H1 (cell line): ENCODE data around the gene INAFM2. TPM values are rescaled to one million over a fixed set of nuclear protein-coding genes. Genes with fewer than 3 reads are reported as not detected.

ENCODE experiments used
- CTCF ChIA-PET: fragments of 300-600 bp; sonication (Branson Sonifier 250); formaldehyde crosslinking; loops from one replicate; lab custom pipeline; 2021; ENCODE audit not compliant: partially characterized antibody; lab: Charles Lee
- POLR2A ChIA-PET: fragments of 300-600 bp; sonication (Branson Sonifier 250); formaldehyde crosslinking; loops from one replicate; lab custom pipeline; 2021; ENCODE audit warnings: inconsistent platforms; ENCODE audit not compliant: partially characterized antibody; lab: Charles Lee
- DNase-seq, 2 experiments: peaks; one replicate each; pipeline versions ENCODE4 v3.0.0 to v3.0.0-alpha.2; 2010 to 2022; ENCODE audit warnings: low spot score in 2 of 2, low read depth in 1 of 2, mixed read lengths in 1 of 2
- FAIRE-seq: peaks from 2 replicates; lab custom pipeline; 2011; peaks lifted over from hg19 to GRCh38; lab: Jason Lieb, UNC
- H2AFZ ChIP-seq: 2 replicates; pipeline ENCODE4 v1.8.1; 2012; ENCODE audit warnings: low read length, inconsistent platforms
- H2AK5ac ChIP-seq: 2 replicates; pipeline ENCODE4 v1.6.1; 2013; ENCODE audit warnings: low read depth, low read length
- H2BK120ac ChIP-seq: replicated peaks from 2 replicates; pipeline ENCODE3; 2013; ENCODE audit warnings: low read depth, low read length, inconsistent platforms
- H2BK12ac ChIP-seq: 2 replicates; pipeline ENCODE4 v1.6.1; 2013; ENCODE audit warnings: low read depth, low read length
- H2BK15ac ChIP-seq: 2 replicates; pipeline ENCODE4 v1.6.1; 2013; ENCODE audit warnings: low read length
- H2BK20ac ChIP-seq: 2 replicates; pipeline ENCODE4 v1.6.1; 2013; ENCODE audit warnings: low read length
- H2BK5ac ChIP-seq: 2 replicates; pipeline ENCODE4 v1.6.1; 2013; ENCODE audit warnings: low read depth, low read length
- H3K14ac ChIP-seq: 2 replicates; pipeline ENCODE4 v1.6.1; 2013; ENCODE audit warnings: inconsistent platforms; ENCODE audit not compliant: insufficient read length
- H3K18ac ChIP-seq: 2 replicates; pipeline ENCODE4 v1.6.1; 2013; ENCODE audit warnings: low read length; ENCODE audit errors: extremely low read depth
- H3K23ac ChIP-seq: 2 replicates; pipeline ENCODE4 v1.6.1; 2013; ENCODE audit warnings: inconsistent platforms; ENCODE audit not compliant: insufficient read length
- H3K23me2 ChIP-seq: 2 replicates; pipeline ENCODE4 v1.6.1; 2013; ENCODE audit warnings: low read depth, low read length
- H3K27ac ChIP-seq: 2 replicates; pipeline ENCODE4 v1.6.1; 2011; ENCODE audit warnings: low read depth, low read length, inconsistent platforms
- H3K27me3 ChIP-seq, 4 experiments: replicated peaks in 1 of 4; 1 replicate in 1 of 4; 2 replicates in 3 of 4; pipeline versions ENCODE4 v1.6.1 to v1.8.1; 2011 to 2013; ENCODE audit warnings: low read length in 3 of 4, mild to moderate bottlenecking in 3 of 4, inconsistent platforms in 2 of 4, mixed read lengths in 2 of 4, moderate library complexity in 1 of 4; ENCODE audit not compliant: control insufficient read depth in 3 of 4, insufficient read depth in 3 of 4; ENCODE audit errors: extremely low read depth in 1 of 4
- H3K36me3 ChIP-seq, 4 experiments: 2 replicates each; pipeline versions ENCODE4 v1.6.1 to v1.8.1; 2011 to 2013; ENCODE audit warnings: mild to moderate bottlenecking in 4 of 4, low read length in 3 of 4, moderate library complexity in 2 of 4, control low read depth in 1 of 4, inconsistent platforms in 1 of 4; ENCODE audit not compliant: insufficient read depth in 4 of 4, control insufficient read depth in 2 of 4
- H3K4ac ChIP-seq: replicated peaks from 2 replicates; pipeline ENCODE3; 2013; ENCODE audit warnings: low read length, low read depth, mixed read lengths, inconsistent platforms; ENCODE audit not compliant: insufficient read length
- H3K4me1 ChIP-seq, 4 experiments: replicated peaks in 1 of 4; 1 replicate in 1 of 4; 2 replicates in 3 of 4; pipeline versions ENCODE4 v1.6.1 to v1.8.1; 2011 to 2013; ENCODE audit warnings: low read length in 3 of 4, inconsistent platforms in 2 of 4, mixed read lengths in 1 of 4; ENCODE audit not compliant: insufficient read depth in 4 of 4, control insufficient read depth in 3 of 4
- H3K4me2 ChIP-seq, 2 experiments: 2 replicates each; pipeline versions ENCODE4 v1.6.1 to v1.8.1; 2011 to 2013; ENCODE audit warnings: low read depth in 2 of 2, low read length in 2 of 2, control low read depth in 1 of 2, inconsistent platforms in 1 of 2, mild to moderate bottlenecking in 1 of 2; ENCODE audit not compliant: insufficient read depth in 1 of 2
- H3K4me3 ChIP-seq, 4 experiments: fragments of 200-600, 300-600 bp in 1 of 4; sonication (generic), shearing (Covaris generic), sonication (Bioruptor Twin) in 1 of 4; 2 replicates each; pipeline versions ENCODE4 v1.5.1 to v1.8.1; 2011 to 2016; ENCODE audit warnings: low read length in 4 of 4, low read depth in 3 of 4, control low read depth in 2 of 4, inconsistent platforms in 2 of 4, mild to moderate bottlenecking in 2 of 4, mixed read lengths in 1 of 4, moderate library complexity in 1 of 4; ENCODE audit not compliant: insufficient read depth in 2 of 4; ENCODE audit errors: extremely low read depth in 1 of 4
- H3K56ac ChIP-seq: replicated peaks from 2 replicates; pipeline ENCODE3; 2013; ENCODE audit warnings: low read depth, mild to moderate bottlenecking, mixed read lengths, low read length, inconsistent platforms; ENCODE audit not compliant: insufficient read length
- H3K79me1 ChIP-seq: 2 replicates; pipeline ENCODE4 v1.6.1; 2013; ENCODE audit warnings: low read depth, low read length, control low read depth
- H3K79me2 ChIP-seq, 2 experiments: 2 replicates each; pipeline versions ENCODE4 v1.6.1 to v1.8.1; 2012 to 2013; ENCODE audit warnings: low read length in 2 of 2, mild to moderate bottlenecking in 2 of 2, inconsistent platforms in 1 of 2; ENCODE audit not compliant: insufficient read depth in 2 of 2, control insufficient read depth in 1 of 2
- H3K9ac ChIP-seq, 4 experiments: replicated peaks in 1 of 4; 1 replicate in 1 of 4; 2 replicates in 3 of 4; pipeline versions ENCODE4 v1.6.1 to v1.8.1; 2011 to 2013; ENCODE audit warnings: low read depth in 3 of 4, low read length in 3 of 4, control low read depth in 2 of 4, mild to moderate bottlenecking in 2 of 4, moderate library complexity in 2 of 4, inconsistent platforms in 1 of 4; ENCODE audit errors: extremely low read depth in 1 of 4
- H3K9me3 ChIP-seq, 2 experiments: 2 replicates each; pipeline versions ENCODE4 v1.6.1 to v1.8.1; 2012 to 2013; ENCODE audit warnings: mild to moderate bottlenecking in 2 of 2, moderate library complexity in 2 of 2, control low read depth in 1 of 2, inconsistent platforms in 1 of 2, low read depth in 1 of 2, low read length in 1 of 2, mixed read lengths in 1 of 2; ENCODE audit not compliant: insufficient read depth in 2 of 2
- H4K20me1 ChIP-seq, 2 experiments: replicated peaks in 1 of 2; 2 replicates each; pipeline versions ENCODE3 to v1.8.1; 2011 to 2013; ENCODE audit warnings: inconsistent platforms in 2 of 2, low read length in 2 of 2, mild to moderate bottlenecking in 1 of 2; ENCODE audit not compliant: insufficient read depth in 2 of 2, control insufficient read depth in 1 of 2
- H4K5ac ChIP-seq: 2 replicates; pipeline ENCODE4 v1.6.1; 2013; ENCODE audit warnings: low read length, low read depth, mixed read lengths, inconsistent platforms; ENCODE audit not compliant: insufficient read length
- H4K8ac ChIP-seq: 2 replicates; pipeline ENCODE4 v1.8.0; 2013; ENCODE audit warnings: mild to moderate bottlenecking, moderate library complexity, low read length, inconsistent platforms; ENCODE audit not compliant: insufficient read depth; ENCODE audit errors: extremely low read depth
- H4K91ac ChIP-seq: replicated peaks from 2 replicates; pipeline ENCODE3; 2013; ENCODE audit warnings: low read length, mixed read lengths, inconsistent platforms; ENCODE audit not compliant: insufficient read length
- CHD2 ChIP-seq: IDR thresholded peaks from 2 replicates; pipeline ENCODE4 v1.6.1; 2012; ENCODE audit warnings: low read length, improper control_type of control experiment
- JUN ChIP-seq: IDR thresholded peaks from 2 replicates; pipeline ENCODE4 v1.6.1; 2011; ENCODE audit warnings: low read depth, mild to moderate bottlenecking, improper control_type of control experiment, low read length
- POLR2AphosphoS5 ChIP-seq: IDR thresholded peaks from 2 replicates; pipeline ENCODE4 v1.6.1; 2011; ENCODE audit warnings: low read depth, low read length
- SIN3A ChIP-seq, 2 experiments: IDR thresholded peaks in 1 of 2; conservative IDR thresholded peaks in 1 of 2; 2 replicates each; pipeline ENCODE4 v1.6.1; 2011 to 2012; ENCODE audit warnings: low read length in 2 of 2, improper control_type of control experiment in 1 of 2, low read depth in 1 of 2, mild to moderate bottlenecking in 1 of 2
- SP4 ChIP-seq: IDR thresholded peaks from 2 replicates; pipeline ENCODE4 v1.6.1; 2012; ENCODE audit warnings: low read length, inconsistent platforms
- SRF ChIP-seq: IDR thresholded peaks from 2 replicates; pipeline ENCODE4 v1.6.1; 2011; ENCODE audit warnings: mild to moderate bottlenecking, low read depth, low read length, moderate library complexity
- YY1 ChIP-seq: IDR thresholded peaks from 2 replicates; pipeline ENCODE4 v1.6.1; 2011; ENCODE audit warnings: low read depth, mild to moderate bottlenecking, low read length
- WGBS, 2 experiments: shearing (Covaris generic) in 1 of 2; methylation state at CpG; one replicate each; pipeline versions ENCODE4 v1.1.6 to v1.1.7; 2013 to 2015; ENCODE audit warnings: low lambda C conversion rate in 2 of 2, mixed read lengths in 2 of 2, inconsistent platforms in 1 of 2, low coverage in 1 of 2, missing lambda C conversion rate in 1 of 2; ENCODE audit not compliant: insufficient replicate concordance in 2 of 2, insufficient coverage in 1 of 2, insufficient read length in 1 of 2; ENCODE audit errors: extremely low coverage in 1 of 2, missing lambda C conversion rate in 1 of 2; 5-methylcytosine and 5-hydroxymethylcytosine counted together
- polyA plus RNA-seq, 7 experiments: library from polyadenylated mRNA; depleted of rRNA in 3 of 7; stranded (reverse) in 5 of 7; unstranded in 2 of 7; fragments of >200 nt in 5 of 7; fragments of 200-250 nt in 2 of 7; gene quantifications; 1 replicate in 5 of 7; 2 replicates in 1 of 7; 4 replicates in 1 of 7; pipeline versions ENCODE4 v1.2.1 to v1.2.3, GENCODE V29; 2011 to 2013; ENCODE audit warnings: missing spikeins in 2 of 7, mixed read lengths in 2 of 7
- total RNA-seq: library from RNA; stranded (reverse); fragmentation: NEBNext Ultra II Directional; extraction: Animal tissue kit (Norgen Biotek cat#: 25700); gene quantifications from 2 replicates; pipeline ENCODE4 v1.2.1, GENCODE V29; 2021
- TF ChIP-seq, protein P1 (sequence below): IDR thresholded peaks from 2 replicates; pipeline ENCODE4 v1.6.1; 2012; ENCODE audit warnings: low read length, inconsistent platforms

The INAFM2 gene
- total and polyA plus RNA-seq, 2 of the 8 experiments (the other 6 are each of a cell fraction or from before 2014, with no cell fraction given): 15.3 to 35.1 TPM

DNA sequence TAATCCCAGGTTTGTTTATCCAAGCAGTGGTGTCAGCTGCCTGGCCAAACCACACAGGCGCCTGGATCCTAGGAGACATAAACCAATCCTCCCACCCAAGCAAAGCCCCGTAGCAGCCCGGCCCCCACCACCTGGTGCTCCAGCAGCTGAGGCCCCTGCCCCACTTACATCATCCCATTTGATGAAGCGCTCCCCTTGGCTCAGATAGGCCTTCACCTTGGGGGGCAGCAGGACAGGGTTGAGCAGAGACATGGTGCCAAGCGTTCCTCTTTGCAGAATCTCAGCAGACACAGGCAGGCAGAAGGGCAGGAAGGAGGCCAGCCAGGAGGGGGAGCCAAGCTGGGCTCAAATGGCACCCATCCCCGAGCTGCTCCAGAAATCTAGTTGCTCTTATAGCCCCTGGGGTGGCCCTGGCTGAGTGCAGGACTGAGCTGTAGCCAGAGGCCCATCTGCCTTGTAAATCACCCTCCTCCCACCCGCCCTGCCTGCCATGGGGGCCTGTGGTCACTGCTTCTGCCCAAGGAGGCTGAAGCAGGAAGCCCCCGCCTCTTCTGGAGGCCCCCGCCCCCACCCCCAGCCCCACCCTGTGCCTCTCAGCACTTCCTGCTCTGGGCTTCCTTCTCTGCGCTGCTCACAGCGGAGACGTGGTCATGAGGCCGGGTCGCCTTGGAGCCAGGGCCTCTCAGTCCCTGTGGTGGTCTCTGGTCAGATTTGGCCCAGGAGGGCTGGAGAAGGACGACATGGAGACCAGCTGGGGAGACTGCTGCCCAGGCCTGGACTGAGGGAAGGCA is 15.9 kb upstream of the INAFM2 start, which contains the start of gene PLCB2:
Gene PLCB2 (minus strand): TSS at position 515 of the 791 bp plus-strand sequence. CDS start 263 bp downstream, at position 252.
- 0 out of 8 replicates have a peak within 1 kb of the TSS, but pooled peaks of 1 of the 4 experiments have one; percentile 19 for H3K4me3 ChIP-seq
- H2AFZ ChIP-seq: 0 out of 2 replicates have a peak within 1 kb of the TSS, but pooled peaks have one; percentile 64
- ChIA-PET POLR2A (interaction anchor here (0.5 to 6.0 kb wide), 12 partner anchors 17 to 591 kb away, joined by 3 to 29 read pairs (median 4); partner anchors contain the start of gene ANKRD63), CTCF (interaction anchor here (0.7 to 23.9 kb wide), 19 partner anchors 9 to 264 kb away, joined by 3 to 584 read pairs (median 5); partner anchors contain the start of genes ANKRD63, CCDC9B, INAFM2 and PAK6)
- no peaks in the 10 kb centered on the region for H3K79me1 ChIP-seq
- H3K79me2 ChIP-seq: no peaks in the 10 kb centered on the region
- peak within 1 kb of the TSS; percentile 7 to 15; a peak in 1 of 4 replicates for H3K4me2 ChIP-seq
- no peaks in the 10 kb centered on the region for H3K36me3 ChIP-seq
- no peak within 1 kb of the TSS for H3K14ac ChIP-seq
- peak within 1 kb of the TSS; percentile 75; the same call in 1 of the 2 replicates for H2BK20ac ChIP-seq
- H4K5ac ChIP-seq: no peak within 1 kb of the TSS
- H2BK12ac ChIP-seq: peak within 1 kb of the TSS; percentile 95; the same call in 1 of the 2 replicates
- no peaks in the 10 kb centered on the region; the same call in 1 of the 2 replicates for H3K23me2 ChIP-seq
- peaks cover 0 to 29% (median 21%) of the 10 kb centered on the region in 4 experiments; a peak in 6 of 7 replicates for H3K4me1 ChIP-seq
- H3K18ac ChIP-seq: peak within 1 kb of the TSS; percentile 68
- H3K27ac ChIP-seq: no peak within 1 kb of the TSS
- no peaks in the 10 kb centered on the region for H3K9me3 ChIP-seq
- H2BK5ac ChIP-seq: peak within 1 kb of the TSS; percentile 83; the same call in 1 of the 2 replicates
- H3K4ac ChIP-seq: peak within 1 kb of the TSS; percentile 71
- DNase-seq: no peak
- WGBS, 2 experiments: 60% methylated on average over 15 of the region's 15 CpGs; no CpG with 5 or more reads in 1 of the 2 experiments
- no peak within 1 kb of the TSS; a peak in 1 of 7 replicates for H3K9ac ChIP-seq
- H4K20me1 ChIP-seq: peaks cover 0 to 4% of the 10 kb centered on the region in 2 experiments
- H2BK120ac ChIP-seq: no peak within 1 kb of the TSS
- H2AK5ac ChIP-seq: peak within 1 kb of the TSS; percentile 7; the same call in 1 of the 2 replicates
- no peak within 1 kb of the TSS for H3K56ac ChIP-seq
- H3K23ac ChIP-seq: no peak within 1 kb of the TSS
- peak within 1 kb of the TSS; percentile 99; the same call in 1 of the 2 replicates for H2BK15ac ChIP-seq
- no peak for FAIRE-seq
- no peak within 1 kb of the TSS; the same call in 1 of the 2 replicates for H4K8ac ChIP-seq
- H3K27me3 ChIP-seq: peaks cover 0 to 6% (median 0%) of the 10 kb centered on the region in 4 experiments; a peak in 3 of 7 replicates
- H4K91ac ChIP-seq: peak within 1 kb of the TSS; percentile 61
- no peak for TF ChIP-seq YY1
- no peak for TF ChIP-seq JUN
- TF ChIP-seq SP4: no peak
- no peak for TF ChIP-seq CHD2
- no peak for TF ChIP-seq SIN3A (conservative IDR thresholded peaks at IDR 0.05 in 1 of 2, IDR thresholded peaks at IDR 0.05 in 1 of 2; ENCODE audit: low read depth in 1 of 2, low read length in 2 of 2)
- no peak for TF ChIP-seq POLR2AphosphoS5
- TF ChIP-seq SRF: no peak
- TF ChIP-seq, protein P1, sequence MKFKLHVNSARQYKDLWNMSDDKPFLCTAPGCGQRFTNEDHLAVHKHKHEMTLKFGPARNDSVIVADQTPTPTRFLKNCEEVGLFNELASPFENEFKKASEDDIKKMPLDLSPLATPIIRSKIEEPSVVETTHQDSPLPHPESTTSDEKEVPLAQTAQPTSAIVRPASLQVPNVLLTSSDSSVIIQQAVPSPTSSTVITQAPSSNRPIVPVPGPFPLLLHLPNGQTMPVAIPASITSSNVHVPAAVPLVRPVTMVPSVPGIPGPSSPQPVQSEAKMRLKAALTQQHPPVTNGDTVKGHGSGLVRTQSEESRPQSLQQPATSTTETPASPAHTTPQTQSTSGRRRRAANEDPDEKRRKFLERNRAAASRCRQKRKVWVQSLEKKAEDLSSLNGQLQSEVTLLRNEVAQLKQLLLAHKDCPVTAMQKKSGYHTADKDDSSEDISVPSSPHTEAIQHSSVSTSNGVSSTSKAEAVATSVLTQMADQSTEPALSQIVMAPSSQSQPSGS: no peak
